SKM-1 (cell line): Measurements from ENCODE around the gene CYTH1.

Source experiments
- DNase-seq: peaks from one replicate; lab custom pipeline; 2025; ENCODE audit not compliant: unreplicated experiment; lab: John Stamatoyannopoulos, UW

The CYTH1 gene

GRCh38 chr17:78737332-78737731 lies 44.7 kb downstream of the CYTH1 start:
- no peak for DNase-seq

- peak; percentile 68 for DNase-seq
Measured at GRCh38 chr17:78736526-78737079, 45.5 kb downstream of the CYTH1 start.

- DNase-seq: no peak
Measured at GRCh38 chr17:78735832-78736525, 46.1 kb downstream of the CYTH1 start.

DNA sequence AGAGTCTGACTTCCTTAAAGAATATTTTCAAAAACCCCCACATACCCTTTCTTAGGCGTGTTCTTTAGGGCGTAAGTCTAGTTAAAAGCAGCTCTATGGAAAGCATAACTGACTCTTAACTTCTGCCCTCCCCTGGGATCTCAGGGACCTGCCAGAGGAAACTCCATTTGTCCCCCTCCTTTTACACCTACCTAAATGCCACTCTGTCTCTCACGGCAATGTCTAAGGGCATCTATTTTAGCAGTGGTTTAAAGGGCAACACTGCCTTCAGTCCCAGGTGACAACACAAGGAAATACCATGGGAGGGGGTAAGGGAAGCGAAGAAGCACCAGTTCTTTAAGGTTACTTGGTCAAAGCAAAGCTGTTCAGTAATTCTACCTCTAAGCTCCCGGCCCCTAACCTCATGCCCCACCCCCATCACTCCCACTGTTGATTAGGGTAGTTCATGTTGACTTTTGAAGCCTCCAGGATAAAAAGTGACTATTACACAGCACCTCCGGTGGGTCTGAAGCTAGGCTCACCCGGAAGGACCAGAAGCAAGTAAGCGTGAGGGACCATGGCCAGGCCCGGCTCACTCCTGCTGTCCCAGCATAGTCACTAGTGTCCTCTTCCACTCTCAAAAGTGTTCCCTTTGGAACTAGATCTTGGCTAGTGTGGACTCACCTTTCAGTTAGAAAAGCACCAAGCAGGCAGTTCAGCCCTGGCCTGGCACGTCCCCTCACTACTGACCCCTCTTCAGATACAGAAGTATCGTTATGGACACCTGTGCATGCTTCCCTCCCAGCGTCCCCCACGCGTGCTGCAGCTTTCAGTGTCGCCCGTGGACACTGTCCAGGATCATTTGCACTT lies 47.1 kb downstream of the CYTH1 start:
- DNase-seq: no peak

DNA sequence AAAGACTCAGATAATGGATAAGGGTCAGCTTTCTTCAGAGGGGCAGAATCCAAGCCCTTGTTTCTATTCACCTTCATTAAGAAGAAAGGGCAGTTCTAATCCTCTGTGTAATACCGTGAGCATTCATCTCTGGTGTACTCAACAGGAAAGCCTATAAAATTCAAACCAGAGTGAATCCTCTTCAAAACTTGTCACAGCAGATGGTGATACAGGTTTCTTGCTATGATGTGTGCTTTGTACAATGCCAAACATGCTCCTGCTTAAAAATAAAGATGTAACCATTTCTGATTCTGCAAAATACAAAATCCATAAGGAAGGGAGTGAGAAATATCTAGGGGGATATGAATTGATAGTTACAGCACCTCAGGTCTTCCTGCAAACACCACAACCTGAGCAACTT lies 49.7 kb downstream of the CYTH1 start:
- DNase-seq: no peak

GRCh38 chr17:78731904-78732303 lies 50.2 kb downstream of the CYTH1 start:
- DNase-seq: no peak

- DNase-seq: no peak
Measured at GRCh38 chr17:78729641-78730040, 52.4 kb downstream of the CYTH1 start.

DNA sequence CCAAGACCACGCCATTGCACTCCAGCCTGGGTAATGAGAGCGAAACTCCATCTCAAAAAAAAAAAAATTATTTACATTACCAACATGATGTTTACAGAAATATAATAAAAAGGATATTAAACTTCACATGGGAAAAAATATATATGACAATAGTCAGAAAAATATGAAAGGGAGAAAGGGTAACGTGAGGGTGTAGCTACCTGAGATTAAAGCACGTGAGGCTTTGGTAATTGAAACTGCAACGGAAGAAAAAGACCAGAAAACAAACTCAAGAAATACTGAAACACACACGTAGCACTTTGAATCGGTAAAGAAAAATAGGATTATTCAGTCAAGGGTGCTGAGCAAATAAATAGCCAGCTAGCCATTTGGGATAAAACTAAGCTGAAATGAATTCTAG lies 53.6 kb downstream of the CYTH1 start:
- no peak for DNase-seq

- no peak for DNase-seq
Measured at GRCh38 chr17:78727476-78728229, 54.4 kb downstream of the CYTH1 start.

DNA sequence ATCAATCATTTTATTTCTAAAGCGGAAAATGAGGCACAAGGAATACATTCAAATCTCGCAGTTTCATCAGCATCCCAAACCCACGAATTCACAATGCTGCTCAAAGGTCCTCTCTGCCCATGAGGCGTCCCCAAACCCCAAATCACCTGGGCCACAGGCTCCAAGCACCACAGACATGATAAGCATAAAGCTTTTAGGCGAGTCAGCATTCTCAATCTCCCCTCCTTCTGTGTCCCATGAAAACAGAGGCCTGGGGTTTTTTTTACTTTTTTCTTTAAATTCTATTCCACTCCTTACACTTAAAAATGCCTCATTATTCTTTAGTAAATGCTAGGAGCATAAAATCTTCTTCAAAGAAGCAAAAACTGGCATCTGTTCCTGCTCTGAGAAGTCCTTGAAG lies 55.0 kb downstream of the CYTH1 start:
- no peak for DNase-seq

GRCh38 chr17:78726513-78726912 lies 55.6 kb downstream of the CYTH1 start:
- no peak for DNase-seq

- DNase-seq: no peak
Measured at GRCh38 chr17:78725448-78726021, 56.5 kb downstream of the CYTH1 start.

DNA sequence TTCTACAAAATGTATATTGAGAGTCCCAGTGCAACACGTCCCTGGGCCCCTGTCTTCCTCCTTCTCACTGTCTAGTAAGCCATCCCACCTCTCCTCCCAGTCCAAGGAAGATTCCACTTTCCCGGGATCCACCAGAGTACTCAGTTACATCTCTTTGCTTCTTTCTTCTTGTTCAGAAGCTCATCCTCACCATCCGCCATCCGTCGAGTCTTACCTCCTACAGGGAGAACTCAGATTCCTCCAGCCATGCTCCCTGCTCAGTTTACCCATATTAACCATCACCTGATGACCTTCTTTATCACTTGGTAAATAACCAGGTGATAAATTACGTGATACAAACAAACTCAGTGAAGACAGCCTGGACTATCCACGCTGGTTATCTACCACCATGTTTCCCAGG lies 57.1 kb downstream of the CYTH1 start:
- DNase-seq: no peak

DNA sequence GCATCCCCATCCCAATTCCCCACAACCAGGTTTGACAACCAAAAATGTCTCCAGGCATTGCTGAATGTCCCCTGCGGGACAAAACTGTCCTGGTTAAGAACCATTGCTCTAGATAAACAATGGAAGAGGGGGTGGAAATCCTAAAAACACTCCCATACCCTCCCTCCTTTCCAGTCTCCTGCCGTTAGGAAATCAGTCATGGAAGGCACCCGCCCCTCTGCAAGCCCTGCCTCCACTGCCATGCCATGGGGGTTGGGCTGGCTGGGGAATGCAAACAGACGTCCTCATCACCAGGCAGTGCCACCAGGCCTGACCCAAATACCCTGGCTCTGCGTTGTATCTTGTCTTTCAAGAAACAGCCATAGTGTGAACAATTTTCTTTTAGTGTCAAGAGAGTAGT lies 57.5 kb downstream of the CYTH1 start:
- no peak for DNase-seq

GRCh38 chr17:78723957-78724356 lies 58.1 kb downstream of the CYTH1 start:
- DNase-seq: no peak

DNA sequence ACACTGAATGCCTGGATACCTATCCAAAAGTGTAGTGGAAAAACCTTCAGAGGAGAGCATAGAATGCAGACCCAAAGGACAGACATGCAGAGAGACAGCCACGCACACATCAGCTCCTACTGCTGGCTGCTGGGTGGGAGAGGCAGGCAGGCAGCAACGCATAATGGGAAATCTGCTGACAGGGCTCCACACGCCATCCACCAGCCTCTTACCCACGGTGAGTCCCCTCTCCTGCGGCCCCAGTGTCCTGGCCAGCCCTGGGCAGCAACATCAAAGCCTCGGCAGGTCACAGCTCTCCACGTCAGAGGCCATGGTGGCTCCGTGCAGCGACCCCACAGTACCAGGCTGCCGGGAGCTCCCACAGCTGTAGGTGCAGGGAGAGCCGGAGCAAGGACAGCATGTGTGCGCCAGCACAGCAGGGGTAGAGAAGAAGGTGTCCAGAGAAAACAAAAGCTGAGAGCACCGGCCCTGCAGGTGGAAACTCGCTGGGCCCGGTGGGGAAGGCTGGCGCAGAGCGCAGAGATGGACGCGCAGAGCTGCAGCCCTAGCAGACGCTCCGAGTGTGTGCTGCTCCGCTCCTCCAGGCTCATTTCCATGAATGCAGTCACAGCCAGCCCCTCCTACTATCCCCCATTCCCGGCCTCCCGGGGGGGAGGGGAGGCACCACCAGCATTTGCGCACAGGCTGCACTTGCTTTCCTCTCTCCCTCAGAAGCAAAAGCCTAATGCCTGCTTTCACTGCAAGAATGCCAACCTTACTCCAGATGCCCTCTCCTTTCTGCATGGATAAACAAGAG lies 58.9 kb downstream of the CYTH1 start:
- no peak for DNase-seq

- DNase-seq: no peak
Measured at GRCh38 chr17:78722246-78722761, 59.8 kb downstream of the CYTH1 start.

DNA sequence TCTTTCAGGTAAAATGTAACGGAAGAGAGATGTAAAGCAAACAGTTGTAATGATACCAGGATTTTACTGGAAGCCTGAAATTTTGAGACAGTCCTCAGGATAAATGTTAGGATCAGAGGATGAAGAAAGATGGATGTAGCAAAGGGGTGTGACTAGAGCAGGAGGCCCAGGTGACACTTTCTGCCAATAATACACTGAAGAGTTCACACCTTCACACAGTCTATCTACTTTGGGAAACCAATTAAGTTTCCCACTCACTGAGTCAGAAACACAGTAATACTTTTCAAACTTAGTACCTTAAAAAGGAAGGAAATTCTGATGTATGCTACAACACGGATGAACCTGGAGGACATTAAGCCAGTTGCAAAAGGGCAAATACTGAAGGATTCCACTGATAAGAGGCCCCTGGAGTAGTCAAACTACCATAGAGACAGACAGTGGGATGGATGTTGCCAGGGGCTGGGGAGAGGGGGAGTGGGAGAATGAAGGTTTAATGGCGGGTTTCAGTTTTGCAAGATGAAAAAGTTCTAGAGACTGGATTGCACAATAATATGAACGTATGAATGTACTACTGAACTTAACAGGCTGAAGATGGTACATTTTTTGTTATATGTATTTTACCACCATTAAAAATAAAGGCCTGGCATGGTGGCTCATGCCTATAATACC lies 62.3 kb downstream of the CYTH1 start:
- DNase-seq: no peak

GRCh38 chr17:78718575-78719208 lies 63.4 kb downstream of the CYTH1 start:
- no peak for DNase-seq
